GM21717 (cell line): ENCODE data around the gene CPNE6.
A peak's percentile ranks its signal among the peaks of the same experiment; 100 is the strongest.

Source experiments
- ATAC-seq: cut with Tn5 transposase; IDR thresholded peaks from one replicate; pipeline ENCODE4 v1.9.1; 2021; ENCODE audit warnings: mild to moderate bottlenecking, moderate library complexity; ENCODE audit not compliant: unreplicated experiment

The CPNE6 gene

DNA sequence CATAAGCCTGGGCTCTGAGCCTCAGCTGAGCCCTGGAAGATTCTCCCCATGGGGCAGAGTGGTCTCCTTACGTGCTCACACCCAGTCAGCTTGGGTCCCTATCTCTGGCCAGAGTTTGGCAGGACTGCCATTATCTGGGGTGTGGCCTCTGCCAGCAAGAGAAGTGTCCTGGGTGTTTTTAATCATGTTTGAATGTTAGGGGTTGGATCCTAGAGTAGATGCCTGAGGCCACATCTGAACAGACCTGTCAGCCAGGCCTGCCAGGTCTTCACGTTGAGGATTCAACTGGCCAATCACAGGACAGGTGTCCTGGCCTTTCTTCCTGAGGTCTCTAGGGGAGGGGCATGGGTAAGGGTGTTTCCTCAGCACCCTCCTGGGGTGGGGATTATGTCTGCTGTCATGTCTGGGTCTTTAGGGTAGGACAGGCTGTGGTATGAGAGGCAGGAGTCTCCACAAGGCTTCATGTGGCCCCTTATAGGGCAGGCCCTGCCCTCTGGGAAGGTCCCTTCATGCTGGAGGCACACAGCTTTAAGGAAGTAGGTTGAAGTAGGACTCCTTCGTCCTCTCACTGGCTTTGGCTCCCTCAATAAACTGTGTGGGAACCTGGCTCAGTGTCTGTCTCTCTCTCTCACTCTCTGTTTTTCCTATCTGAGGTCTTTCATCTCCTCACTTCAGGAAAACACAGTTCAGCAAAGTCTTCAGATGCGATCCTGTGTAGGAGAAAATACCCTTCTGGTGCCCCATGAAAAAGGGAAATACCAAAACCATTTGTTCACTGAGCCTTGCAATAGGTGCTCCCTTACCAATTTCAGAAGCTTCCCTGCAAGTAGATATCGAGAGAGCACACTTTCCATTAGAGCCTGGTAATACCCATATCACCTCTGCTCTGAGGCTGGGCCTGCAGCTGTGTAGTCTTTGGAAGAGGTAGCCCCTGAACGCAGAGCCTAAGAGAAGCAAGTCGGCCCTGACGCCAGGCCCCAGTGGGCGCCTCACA lies 52.4 kb downstream of the CPNE6 start:
- peak; percentile 53 for ATAC-seq

DNA sequence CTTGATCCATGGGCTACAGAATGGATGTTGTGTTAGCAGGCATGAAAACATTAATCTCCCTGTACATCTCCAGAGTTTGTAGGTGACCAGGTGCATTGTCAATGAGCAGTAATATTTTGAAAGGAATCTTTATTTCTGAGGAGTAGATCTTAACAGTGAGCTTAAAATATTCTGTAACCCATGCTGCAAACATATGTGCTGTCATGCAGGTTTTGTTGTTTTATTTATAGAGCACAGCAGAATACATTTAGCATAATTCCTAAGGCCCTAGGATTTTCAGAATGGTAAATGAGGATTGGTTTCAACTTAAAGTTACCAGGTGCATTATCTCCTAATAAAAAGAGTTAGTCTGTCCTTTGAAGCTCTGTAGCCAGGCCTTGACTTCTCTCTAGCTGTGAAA lies 55.6 kb downstream of the CPNE6 start:
- no peak for ATAC-seq

DNA sequence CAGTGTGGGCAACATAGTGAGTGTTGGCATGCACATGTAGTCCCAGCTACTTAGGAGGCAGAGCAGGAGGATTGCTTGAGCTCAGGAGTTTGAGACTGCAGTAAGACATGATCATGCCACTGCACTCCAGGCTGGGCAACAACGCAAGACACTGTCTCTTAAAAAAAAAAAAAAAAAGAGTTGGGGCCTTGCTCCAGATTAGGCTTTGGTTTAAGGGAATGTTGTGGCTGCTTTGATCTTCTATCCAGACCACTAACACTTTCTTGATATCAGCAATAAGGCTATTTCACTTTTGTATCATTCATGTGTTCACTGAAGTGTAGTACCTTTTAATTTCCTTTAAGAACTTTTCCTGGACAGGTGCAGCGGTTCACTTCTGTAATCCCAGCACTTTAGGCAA lies 56.3 kb downstream of the CPNE6 start:
- ATAC-seq = no peak
